IPS-18a (cell line): ENCODE results near the gene DENND11.

Source experiments
- H3K27ac ChIP-seq: one replicate; pipeline ENCODE4 v1.5.1; 2013; ENCODE audit warnings: low read length
- H3K27me3 ChIP-seq: one replicate; pipeline ENCODE4 v1.6.1; 2013; ENCODE audit warnings: mild to moderate bottlenecking, low read length; ENCODE audit not compliant: control insufficient read depth, insufficient read depth
- H3K36me3 ChIP-seq: one replicate; pipeline ENCODE4 v1.6.1; 2013; ENCODE audit warnings: low read depth, low read length; ENCODE audit not compliant: control insufficient read depth
- H3K4me1 ChIP-seq: one replicate; pipeline ENCODE4 v1.6.1; 2013; ENCODE audit warnings: low read depth, low read length; ENCODE audit not compliant: control insufficient read depth
- H3K4me3 ChIP-seq: one replicate; pipeline ENCODE4 v1.5.1; 2013; ENCODE audit warnings: low read length
- H3K9ac ChIP-seq: one replicate; pipeline ENCODE4 v1.6.1; 2013; ENCODE audit warnings: mild to moderate bottlenecking, low read length, moderate library complexity
- H3K9me3 ChIP-seq: one replicate; pipeline ENCODE4 v1.6.1; 2013; ENCODE audit warnings: low read depth, low read length; ENCODE audit not compliant: control insufficient read depth

Gene DENND11

GRCh38 chr7:141717450-141717849 is 15.5 kb upstream of the DENND11 start:
- Histone ChIP-seq H3K27me3 (no peaks in the 10 kb centered on the region), H3K9ac (no peak overlapping the region), H3K36me3 (no peaks in the 10 kb centered on the region), H3K4me1 (peaks cover 4% of the 10 kb centered on the region), H3K4me3 (no peak overlapping the region), H3K9me3 (no peaks in the 10 kb centered on the region), H3K27ac (no peak overlapping the region)

GRCh38 chr7:141715794-141716689 is 14.1 kb upstream of the DENND11 start:
- Histone ChIP-seq H3K4me1 (peaks cover 10% of the 10 kb centered on the region), H3K27ac (no peak overlapping the region), H3K9me3 (no peaks in the 10 kb centered on the region), H3K9ac (no peak overlapping the region), H3K27me3 (no peaks in the 10 kb centered on the region), H3K4me3 (no peak overlapping the region), H3K36me3 (no peaks in the 10 kb centered on the region)

- H3K9ac ChIP-seq = no peak overlapping the region
- no peaks in the 10 kb centered on the region for H3K27me3 ChIP-seq
- H3K4me3 ChIP-seq = no peak overlapping the region
- peaks cover 11% of the 10 kb centered on the region for H3K4me1 ChIP-seq
- H3K36me3 ChIP-seq = no peaks in the 10 kb centered on the region
- H3K27ac ChIP-seq = no peak overlapping the region
- H3K9me3 ChIP-seq = no peaks in the 10 kb centered on the region
Measured at GRCh38 chr7:141715018-141715417, 13.1 kb upstream of the DENND11 start.

GRCh38 chr7:141714571-141714970 is 12.6 kb upstream of the DENND11 start:
- no peaks in the 10 kb centered on the region for H3K36me3 ChIP-seq
- H3K4me1 ChIP-seq = peaks cover 11% of the 10 kb centered on the region
- no peak overlapping the region for H3K27ac ChIP-seq
- H3K9ac ChIP-seq = no peak overlapping the region
- no peak overlapping the region for H3K4me3 ChIP-seq
- no peaks in the 10 kb centered on the region for H3K9me3 ChIP-seq
- no peaks in the 10 kb centered on the region for H3K27me3 ChIP-seq

GRCh38 chr7:141713890-141714289 is 11.9 kb upstream of the DENND11 start:
- H3K27me3 ChIP-seq = no peaks in the 10 kb centered on the region
- H3K4me3 ChIP-seq = no peak overlapping the region
- H3K4me1 ChIP-seq = peaks cover 11% of the 10 kb centered on the region
- H3K9me3 ChIP-seq = no peaks in the 10 kb centered on the region
- no peak overlapping the region for H3K9ac ChIP-seq
- H3K36me3 ChIP-seq = no peaks in the 10 kb centered on the region
- no peak overlapping the region for H3K27ac ChIP-seq

GRCh38 chr7:141712603-141713255 is 10.8 kb upstream of the DENND11 start:
- no peak overlapping the region for H3K9ac ChIP-seq
- H3K27ac ChIP-seq = no peak overlapping the region
- peaks cover 11% of the 10 kb centered on the region for H3K4me1 ChIP-seq
- H3K27me3 ChIP-seq = no peaks in the 10 kb centered on the region
- no peak overlapping the region for H3K4me3 ChIP-seq
- no peaks in the 10 kb centered on the region for H3K9me3 ChIP-seq
- H3K36me3 ChIP-seq = no peaks in the 10 kb centered on the region

GRCh38 chr7:141710301-141710700 is 8.3 kb upstream of the DENND11 start:
- no peaks in the 10 kb centered on the region for H3K36me3 ChIP-seq
- no peak overlapping the region for H3K27ac ChIP-seq
- H3K4me1 ChIP-seq = peaks cover 7% of the 10 kb centered on the region
- no peak overlapping the region for H3K9ac ChIP-seq
- no peak overlapping the region for H3K4me3 ChIP-seq
- no peaks in the 10 kb centered on the region for H3K9me3 ChIP-seq
- no peaks in the 10 kb centered on the region for H3K27me3 ChIP-seq

GRCh38 chr7:141709749-141710148 is 7.8 kb upstream of the DENND11 start:
- no peaks in the 10 kb centered on the region for H3K27me3 ChIP-seq
- no peak overlapping the region for H3K4me3 ChIP-seq
- H3K4me1 ChIP-seq = peaks cover 7% of the 10 kb centered on the region
- no peak overlapping the region for H3K9ac ChIP-seq
- no peaks in the 10 kb centered on the region for H3K9me3 ChIP-seq
- H3K27ac ChIP-seq = no peak overlapping the region
- no peaks in the 10 kb centered on the region for H3K36me3 ChIP-seq

- no peak overlapping the region for H3K27ac ChIP-seq
- H3K9ac ChIP-seq = no peak overlapping the region
- H3K4me3 ChIP-seq = no peak overlapping the region
- H3K9me3 ChIP-seq = no peaks in the 10 kb centered on the region
- H3K4me1 ChIP-seq = peaks cover 7% of the 10 kb centered on the region
- H3K36me3 ChIP-seq = no peaks in the 10 kb centered on the region
- H3K27me3 ChIP-seq = no peaks in the 10 kb centered on the region
Measured at GRCh38 chr7:141709318-141709717, 7.4 kb upstream of the DENND11 start.

- H3K27me3 ChIP-seq = peaks cover 5% of the 10 kb centered on the region
- H3K9me3 ChIP-seq = no peaks in the 10 kb centered on the region
- H3K9ac ChIP-seq = no peak within 1 kb of the TSS
- no peak within 1 kb of the TSS for H3K4me3 ChIP-seq
- H3K27ac ChIP-seq = no peak within 1 kb of the TSS
- peaks cover 7% of the 10 kb centered on the region for H3K4me1 ChIP-seq
- no peaks in the 10 kb centered on the region for H3K36me3 ChIP-seq
Measured at GRCh38 chr7:141708351-141708750, 6.4 kb upstream of the DENND11 start, which contains the start of gene WEE2. WEE2 (plus strand) TSS chr7:141708353; CDS start chr7:141708759, 406 bp downstream.

GRCh38 chr7:141706239-141707064 is 4.5 kb upstream of the DENND11 start:
- Histone ChIP-seq H3K9ac (no peak overlapping the region), H3K4me1 (peaks cover 9% of the 10 kb centered on the region), H3K4me3 (no peak overlapping the region), H3K9me3 (no peaks in the 10 kb centered on the region), H3K27me3 (peaks cover 16% of the 10 kb centered on the region), H3K27ac (no peak overlapping the region), H3K36me3 (no peaks in the 10 kb centered on the region)
